ENCODE results near the gene DRAXIN.

The DRAXIN gene

DNA sequence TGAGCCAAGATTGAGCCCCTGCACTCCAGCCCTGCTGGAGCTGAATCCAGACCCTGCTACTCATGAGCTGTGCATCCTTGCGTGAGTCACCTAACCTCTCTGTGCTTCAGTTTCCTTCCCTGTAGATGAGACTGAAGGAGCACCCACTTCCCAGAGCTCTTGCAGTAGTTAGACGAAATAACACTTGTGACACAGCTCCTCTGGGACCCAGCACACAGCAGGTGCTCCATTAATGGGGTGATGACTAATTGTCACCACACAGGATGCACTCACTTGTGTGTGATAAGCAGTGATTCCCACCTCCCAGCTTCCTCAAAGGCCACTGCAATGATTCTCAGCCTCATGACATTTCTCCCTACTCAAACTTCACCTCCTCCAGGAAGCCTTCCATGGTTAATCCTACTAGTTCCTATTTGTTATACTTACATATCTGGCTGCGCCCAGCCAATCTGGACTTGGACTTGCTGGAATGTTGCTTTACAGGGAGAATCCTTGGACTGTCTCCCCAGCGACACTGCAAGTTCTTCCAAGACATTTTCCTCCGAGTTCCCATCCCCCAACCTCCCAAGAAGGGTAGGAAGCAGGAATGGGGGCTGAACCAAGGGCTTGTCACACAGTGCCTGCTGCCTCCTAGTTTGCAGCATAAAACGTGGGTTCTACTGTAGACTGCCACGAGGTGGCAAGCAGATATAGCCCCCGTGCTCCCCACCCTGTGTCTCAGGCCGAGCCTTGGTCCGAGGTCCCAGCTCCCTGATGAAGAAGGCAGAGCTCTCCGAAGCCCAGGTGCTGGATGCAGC is 17.2 kb downstream of the DRAXIN start:
- no peak for DNase-seq (ENCODE audit: low read depth, low spot score)

DNA sequence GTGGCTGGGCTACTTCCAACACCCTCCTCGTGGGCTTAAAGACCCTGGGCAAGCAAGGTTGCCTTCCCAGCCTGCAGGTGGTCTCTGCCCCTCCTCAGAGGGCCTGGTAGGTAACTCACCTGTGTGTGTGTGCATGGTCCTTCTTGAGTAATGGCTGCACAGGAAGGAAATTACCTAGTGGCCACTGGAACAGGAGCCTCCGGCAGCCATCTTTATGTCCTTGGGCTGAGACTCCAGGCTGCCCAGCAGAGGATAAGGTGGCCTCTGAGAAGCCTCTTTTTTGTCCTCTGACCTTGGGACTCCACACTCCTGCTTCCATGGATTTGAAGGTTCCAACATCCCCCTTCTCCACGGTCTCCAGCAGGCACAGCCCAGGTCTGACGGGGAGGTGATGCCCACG is 20.0 kb downstream of the DRAXIN start:
- DNase-seq (ENCODE audit: low read depth, low spot score) = no peak

GRCh38 chr1:11712285-11712684 is 20.8 kb downstream of the DRAXIN start:
- DNase-seq (ENCODE audit: low read depth, low spot score) = no peak

GRCh38 chr1:11713095-11713494 is 21.6 kb downstream of the DRAXIN start:
- no peak for DNase-seq (ENCODE audit: low read depth, low spot score)

GRCh38 chr1:11714831-11715575 is 23.5 kb downstream of the DRAXIN start:
- DNase-seq (ENCODE audit: low read depth, low spot score) = no peak

DNA sequence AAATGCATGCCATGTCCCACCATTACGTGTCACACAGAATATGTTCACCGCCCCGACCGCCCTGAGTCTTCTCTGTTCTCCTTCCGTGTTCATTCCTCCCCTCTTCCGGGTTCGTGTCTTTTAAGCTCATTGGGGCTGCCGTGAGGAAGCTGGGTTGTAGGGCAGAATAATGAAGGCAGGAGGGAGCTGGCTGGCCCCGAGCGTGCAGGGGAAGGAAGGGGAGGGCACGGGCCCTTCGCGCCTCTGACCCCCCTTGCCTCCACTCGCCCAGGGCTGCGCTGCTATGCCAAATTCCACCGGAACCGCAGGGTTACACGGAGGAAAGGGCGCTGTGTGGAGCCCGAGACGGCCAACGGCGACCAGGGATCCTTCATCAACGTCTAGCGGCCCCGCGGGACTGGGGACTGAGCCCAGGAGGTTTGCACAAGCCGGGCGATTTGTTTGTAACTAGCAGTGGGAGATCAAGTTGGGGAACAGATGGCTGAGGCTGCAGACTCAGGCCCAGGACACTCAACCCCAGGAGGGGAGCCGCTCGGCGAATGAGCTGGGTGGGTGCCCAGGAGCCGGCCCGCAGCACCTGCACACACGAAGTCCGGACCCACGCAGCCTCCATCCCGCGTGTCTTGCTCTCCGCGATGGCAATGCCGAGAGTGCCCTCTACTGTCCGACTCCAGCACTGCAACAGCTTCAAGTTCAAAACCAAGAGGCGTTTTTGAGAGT is 28.0 kb downstream of the DRAXIN start:
- no peak for DNase-seq (ENCODE audit: low read depth, low spot score)

DNA sequence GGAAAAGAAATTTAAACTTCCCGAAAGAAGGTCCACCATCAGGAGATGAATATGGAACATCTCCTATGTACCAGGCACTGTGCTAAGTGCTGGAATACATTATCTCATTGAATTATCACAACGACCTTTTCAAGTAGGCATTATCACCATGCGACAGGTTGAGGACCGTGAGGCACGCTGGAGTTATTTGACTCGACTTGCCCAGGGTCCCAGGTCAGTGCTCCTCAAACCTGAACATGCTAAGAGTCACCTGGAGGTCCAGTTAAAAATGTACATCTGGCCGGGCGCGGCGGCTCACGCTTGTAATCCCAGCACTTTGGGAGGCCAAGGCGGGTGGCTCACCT is 28.5 kb downstream of the DRAXIN start:
- no peak for DNase-seq (ENCODE audit: low read depth, low spot score)

DNA sequence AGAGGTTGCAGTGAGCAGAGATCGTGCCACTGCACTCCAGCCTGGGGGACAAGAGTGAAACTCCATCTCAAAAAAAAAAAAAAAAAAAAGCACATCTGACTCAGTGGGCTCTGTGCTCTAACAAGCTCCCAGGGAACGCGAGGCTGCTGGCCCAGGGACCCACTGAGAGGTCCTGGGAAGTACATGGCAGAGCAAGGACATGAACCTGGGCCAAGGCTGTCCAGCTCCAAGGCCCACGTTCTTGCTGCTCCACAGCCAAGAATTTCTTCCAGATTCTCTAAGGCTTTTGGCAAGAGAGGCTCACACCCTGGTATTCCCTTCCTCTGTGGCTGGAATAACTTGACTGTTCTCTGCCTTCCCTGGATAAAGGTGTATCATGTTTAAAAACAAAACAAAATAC is 29.0 kb downstream of the DRAXIN start:
- DNase-seq (ENCODE audit: low read depth, low spot score) = no peak

DNA sequence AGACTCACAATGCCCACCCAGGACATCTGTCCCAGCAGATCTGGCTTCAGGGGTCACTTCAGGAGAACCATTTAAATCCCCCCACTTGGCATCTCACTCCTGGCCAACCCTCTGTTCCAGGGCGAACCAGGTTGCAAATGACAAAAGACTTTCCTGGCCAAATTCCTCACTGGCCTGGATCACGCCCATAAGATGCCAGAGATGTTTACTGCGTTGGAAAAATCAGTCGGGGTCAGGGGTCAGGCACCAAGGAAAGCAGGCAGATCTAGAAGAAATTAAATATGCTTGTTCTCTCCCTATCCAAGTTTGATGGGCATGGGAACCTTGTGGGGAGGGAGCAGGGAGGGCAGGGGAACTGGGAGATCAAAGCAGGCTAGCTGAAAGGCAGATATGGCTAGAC is 29.8 kb downstream of the DRAXIN start:
- no peak for DNase-seq (ENCODE audit: low read depth, low spot score)

DNA sequence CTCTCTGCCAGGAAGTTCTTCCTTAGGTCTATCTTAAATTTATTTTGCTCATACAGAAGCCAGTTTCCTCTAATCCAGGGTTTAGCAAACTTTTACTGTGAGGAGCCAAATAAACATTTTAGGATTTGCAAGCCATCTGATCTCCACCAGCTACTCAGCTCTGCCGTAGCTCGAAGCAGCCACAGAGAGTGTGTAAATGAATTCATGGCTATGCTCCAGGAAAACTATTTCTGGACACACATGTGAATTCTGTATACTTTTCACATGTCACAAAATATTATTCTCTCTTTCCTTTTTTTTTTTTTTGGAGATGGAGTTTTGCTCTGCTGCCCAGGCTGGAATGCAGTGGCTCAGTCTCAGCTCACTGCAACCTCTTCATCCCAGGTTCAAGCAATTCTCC is 31.0 kb downstream of the DRAXIN start:
- DNase-seq (ENCODE audit: low read depth, low spot score) = no peak

- DNase-seq (ENCODE audit: low read depth, low spot score) = no peak
Observed at GRCh38 chr1:11725616-11726015, 34.1 kb downstream of the DRAXIN start.

DNA sequence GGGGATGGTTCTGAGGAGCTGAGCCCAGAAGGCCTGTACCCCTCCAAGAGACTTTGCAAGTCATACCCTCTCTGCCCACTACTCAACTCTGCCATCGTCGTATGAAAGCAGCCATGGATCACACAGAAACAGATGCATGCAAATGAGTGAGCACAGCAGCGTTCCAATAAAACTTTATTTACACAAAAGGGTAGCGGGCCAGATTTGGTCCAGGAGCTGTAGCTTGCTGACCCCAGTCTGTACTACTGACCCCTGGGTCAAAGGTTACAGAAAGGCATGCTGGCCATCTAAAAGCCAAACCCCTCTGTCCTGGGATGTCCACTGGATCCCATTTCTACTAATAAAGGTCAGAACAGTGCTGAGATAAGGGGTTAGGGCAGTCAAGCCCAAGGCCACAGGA is 35.6 kb downstream of the DRAXIN start:
- no peak for DNase-seq (ENCODE audit: low read depth, low spot score)

DNA sequence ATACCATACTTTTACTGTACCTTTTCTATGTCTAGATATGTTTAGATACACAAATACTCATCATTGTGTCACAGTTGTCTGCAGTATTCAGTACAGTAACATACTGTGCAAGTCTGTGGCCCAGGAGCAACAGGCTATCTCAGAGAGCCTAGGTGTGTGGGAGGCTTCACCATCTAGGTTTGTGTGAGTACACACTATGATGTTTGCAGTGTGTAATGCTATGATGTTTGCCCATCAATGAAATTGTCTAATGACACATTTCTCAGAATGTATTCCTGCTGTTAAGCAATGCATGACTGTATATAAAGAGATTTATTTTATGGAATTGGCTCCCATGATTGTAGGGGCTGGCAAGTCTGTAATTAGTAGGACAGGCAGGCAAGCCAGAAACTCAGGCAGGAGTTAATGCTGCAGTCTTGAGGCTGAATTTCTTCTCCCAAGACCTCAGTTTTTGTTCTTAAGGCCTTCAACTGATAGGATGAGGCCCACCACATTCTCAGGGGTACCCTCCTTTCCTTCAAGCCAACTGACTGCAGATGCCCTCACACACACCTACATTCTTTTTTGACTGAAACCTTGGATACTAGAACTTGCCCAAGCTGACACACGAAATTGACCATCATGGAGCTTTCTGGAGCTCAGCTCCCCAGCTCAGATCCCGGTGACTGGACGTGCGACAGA is 36.8 kb downstream of the DRAXIN start:
- no peak for DNase-seq (ENCODE audit: low read depth, low spot score)

DNA sequence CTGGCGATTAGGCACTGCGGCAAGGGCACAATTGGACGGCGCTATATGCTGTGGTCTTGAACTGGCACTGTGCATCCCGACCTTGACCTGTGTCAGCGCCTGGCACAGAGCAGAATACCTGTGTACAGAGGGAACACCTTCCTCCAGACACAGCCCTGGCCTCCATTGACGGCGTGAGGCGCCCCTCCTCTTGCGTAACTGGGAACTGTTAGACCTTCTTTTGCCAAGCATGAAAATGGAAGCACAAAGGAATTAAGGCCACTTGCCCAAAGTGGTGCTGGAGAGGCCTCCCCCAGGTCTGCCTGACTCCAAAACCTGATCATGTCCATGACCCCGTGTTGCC is 37.6 kb downstream of the DRAXIN start:
- no peak for DNase-seq (ENCODE audit: low read depth, low spot score)

GRCh38 chr1:11729498-11730428 is 38.3 kb downstream of the DRAXIN start:
- no peak for DNase-seq (ENCODE audit: low read depth, low spot score)

DNA sequence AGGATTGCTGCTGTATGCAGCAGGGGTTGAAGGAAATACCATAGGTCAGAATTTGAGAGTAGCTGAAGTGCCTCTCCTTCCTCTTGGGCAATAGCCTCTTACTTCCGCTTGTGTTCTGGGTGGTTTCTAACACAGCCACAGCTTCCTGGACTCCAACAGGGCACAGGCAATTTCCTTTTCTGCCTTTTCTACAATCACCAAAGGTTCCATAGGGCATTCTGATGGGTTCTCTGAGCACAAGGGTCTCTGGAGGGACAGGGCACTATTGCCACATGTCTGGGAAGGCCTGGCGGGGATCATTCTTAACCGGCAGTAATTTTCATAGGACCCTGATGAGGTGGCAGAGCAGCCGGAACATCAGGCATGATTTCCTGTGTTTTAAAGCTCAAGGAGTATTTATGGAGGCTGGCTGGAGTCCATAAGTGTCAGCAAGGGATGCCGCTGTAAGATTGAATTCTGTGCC is 39.0 kb downstream of the DRAXIN start:
- DNase-seq (ENCODE audit: low read depth, low spot score) = no peak

GRCh38 chr1:11731691-11732283 is 40.3 kb downstream of the DRAXIN start:
- DNase-seq (ENCODE audit: low read depth, low spot score) = no peak

DNA sequence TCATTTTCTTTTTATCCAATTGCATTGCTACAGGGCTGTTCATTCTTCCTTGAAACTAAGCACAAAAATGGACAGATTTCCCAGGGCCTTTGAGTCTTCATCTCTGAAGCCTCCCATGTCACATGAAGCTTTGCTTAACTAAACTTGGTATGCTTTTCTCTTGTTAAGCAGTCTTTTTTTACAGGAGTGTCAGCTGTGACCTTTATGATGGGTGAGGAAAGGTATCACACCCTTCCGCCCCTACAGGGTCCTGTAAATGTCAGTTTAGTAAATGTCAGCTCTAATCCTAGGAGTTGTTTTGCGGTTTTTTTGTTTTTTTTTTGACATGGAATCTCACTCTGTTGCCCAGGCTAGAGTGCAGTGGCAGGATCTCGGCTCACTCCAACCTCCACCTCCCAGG is 41.8 kb downstream of the DRAXIN start:
- no peak for DNase-seq (ENCODE audit: low read depth, low spot score)

DNA sequence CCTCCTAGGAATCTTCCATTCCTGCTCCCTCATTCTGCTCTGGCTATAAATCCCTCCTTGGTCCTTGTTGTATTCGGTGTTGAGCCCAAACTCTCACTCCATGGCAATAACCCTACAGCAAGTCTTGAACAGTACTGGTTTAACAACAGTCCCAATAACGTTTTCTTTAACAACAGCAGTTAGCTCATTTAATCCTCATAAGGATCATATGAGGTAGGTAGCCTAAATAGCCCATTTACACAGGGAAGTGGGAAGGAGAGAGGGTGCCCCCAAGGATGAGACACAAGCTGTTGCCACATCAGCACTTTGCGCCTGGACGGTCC is 44.0 kb downstream of the DRAXIN start:
- DNase-seq (ENCODE audit: low read depth, low spot score) = no peak

DNA sequence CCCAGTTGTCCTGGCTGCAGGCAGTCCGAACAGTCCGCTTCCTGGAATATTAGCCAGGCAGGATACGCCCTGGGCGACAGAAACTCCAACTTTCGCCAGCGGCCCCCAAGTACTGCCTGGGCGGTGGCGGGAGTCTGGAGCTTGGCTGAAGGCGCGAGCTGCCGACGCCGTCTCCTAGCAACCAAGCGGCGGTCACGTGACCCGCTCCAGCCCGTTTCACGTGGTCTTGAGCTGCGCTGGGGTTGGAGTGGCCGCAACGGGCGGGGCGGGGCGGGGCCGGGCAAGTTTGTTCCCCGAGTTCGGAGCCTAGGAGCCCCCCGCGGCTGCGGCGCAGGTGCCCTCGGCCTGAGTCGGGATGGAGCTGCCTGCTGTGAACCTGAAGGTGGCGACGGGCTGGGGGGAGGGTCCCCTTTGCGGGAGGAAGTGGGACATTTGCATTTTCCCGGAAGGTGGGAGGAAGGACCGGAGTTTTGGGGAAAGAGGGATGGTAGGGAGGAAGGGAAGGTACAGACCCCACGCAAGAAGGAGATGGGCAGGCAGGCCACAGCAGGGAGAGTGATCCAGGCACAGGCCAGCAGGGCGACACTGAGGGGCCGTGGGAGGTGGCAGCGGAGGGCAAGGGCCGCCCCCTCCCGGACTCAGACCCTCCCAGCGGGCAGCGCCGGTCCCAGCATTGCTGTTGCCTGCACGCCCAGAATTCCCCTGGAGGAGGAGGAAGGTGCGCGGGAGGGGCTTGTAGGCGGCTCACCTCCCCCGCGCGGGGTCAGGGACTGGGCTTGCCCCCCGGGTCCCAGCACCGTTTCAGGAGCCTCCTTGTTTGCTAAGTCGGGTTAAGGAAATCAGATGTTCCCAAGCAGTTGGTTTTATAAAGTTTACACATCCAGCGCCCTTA is 44.6 kb downstream of the DRAXIN start, which contains the start of gene AGTRAP:
AGTRAP (plus strand) TSS at position 283 of the 892 bp plus-strand sequence; CDS start at position 356, 73 bp downstream.
- DNase-seq (ENCODE audit: low read depth, low spot score) = peak; percentile 82
